HG02938 (cell line): ENCODE data around the gene DGKE.
A peak's percentile ranks its signal among the peaks of the same experiment; 100 is the strongest.

ENCODE experiments used
- ATAC-seq: cut with Tn5 transposase; IDR thresholded peaks from one replicate; pipeline ENCODE4 v1.9.1; 2021; ENCODE audit warnings: mild to moderate bottlenecking, moderate library complexity; ENCODE audit not compliant: unreplicated experiment

Gene DGKE

GRCh38 chr17:56833809-56834379 lies at the start of gene DGKE, which contains the start of gene C17orf67:
DGKE (plus strand) TSS chr17:56834151; CDS start chr17:56834796, 645 bp downstream.
C17orf67 (minus strand) TSS chr17:56833920; CDS start chr17:56815810, 18,110 bp downstream.
- ATAC-seq = peak; percentile 61

- ATAC-seq = no peak
Measured at GRCh38 chr17:56785405-56785804, 48.5 kb upstream of the DGKE start.

GRCh38 chr17:56785997-56786680 lies 47.8 kb upstream of the DGKE start:
- ATAC-seq = no peak

GRCh38 chr17:56786989-56787482 lies 46.9 kb upstream of the DGKE start:
- ATAC-seq = peak; percentile 75

- no peak for ATAC-seq
Measured at GRCh38 chr17:56792267-56792666, 41.7 kb upstream of the DGKE start.

GRCh38 chr17:56793531-56793930 lies 40.4 kb upstream of the DGKE start:
- ATAC-seq = no peak

GRCh38 chr17:56793957-56794356 lies 40.0 kb upstream of the DGKE start:
- no peak for ATAC-seq

- no peak for ATAC-seq
Measured at GRCh38 chr17:56795221-56795865, 38.6 kb upstream of the DGKE start.

GRCh38 chr17:56796536-56796935 lies 37.4 kb upstream of the DGKE start:
- ATAC-seq = no peak

- no peak for ATAC-seq
Measured at GRCh38 chr17:56798916-56799315, 35.0 kb upstream of the DGKE start.

GRCh38 chr17:56801459-56802178 lies 32.3 kb upstream of the DGKE start:
- no peak for ATAC-seq

- ATAC-seq = no peak
Measured at GRCh38 chr17:56803071-56803470, 30.9 kb upstream of the DGKE start.

GRCh38 chr17:56804454-56804853 lies 29.5 kb upstream of the DGKE start:
- no peak for ATAC-seq

GRCh38 chr17:56806949-56807348 lies 27.0 kb upstream of the DGKE start:
- no peak for ATAC-seq

- ATAC-seq = no peak
Measured at GRCh38 chr17:56807723-56808122, 26.2 kb upstream of the DGKE start.

GRCh38 chr17:56808503-56808902 lies 25.4 kb upstream of the DGKE start:
- ATAC-seq = no peak

GRCh38 chr17:56809106-56809819 lies 24.7 kb upstream of the DGKE start:
- no peak for ATAC-seq

GRCh38 chr17:56809820-56810179 lies 24.2 kb upstream of the DGKE start:
- no peak for ATAC-seq

GRCh38 chr17:56810343-56810742 lies 23.6 kb upstream of the DGKE start:
- no peak for ATAC-seq

- ATAC-seq = no peak
Measured at GRCh38 chr17:56810891-56811775, 22.8 kb upstream of the DGKE start.
